HPDE6-E6E7 (cell line): ENCODE measurements around the gene ZCCHC3.

ENCODE experiments used
- DNase-seq: peaks from one replicate; pipeline ENCODE4 v3.0.0; 2011; ENCODE audit warnings: missing footprints; ENCODE audit errors: extremely low spot score

Gene ZCCHC3

DNA sequence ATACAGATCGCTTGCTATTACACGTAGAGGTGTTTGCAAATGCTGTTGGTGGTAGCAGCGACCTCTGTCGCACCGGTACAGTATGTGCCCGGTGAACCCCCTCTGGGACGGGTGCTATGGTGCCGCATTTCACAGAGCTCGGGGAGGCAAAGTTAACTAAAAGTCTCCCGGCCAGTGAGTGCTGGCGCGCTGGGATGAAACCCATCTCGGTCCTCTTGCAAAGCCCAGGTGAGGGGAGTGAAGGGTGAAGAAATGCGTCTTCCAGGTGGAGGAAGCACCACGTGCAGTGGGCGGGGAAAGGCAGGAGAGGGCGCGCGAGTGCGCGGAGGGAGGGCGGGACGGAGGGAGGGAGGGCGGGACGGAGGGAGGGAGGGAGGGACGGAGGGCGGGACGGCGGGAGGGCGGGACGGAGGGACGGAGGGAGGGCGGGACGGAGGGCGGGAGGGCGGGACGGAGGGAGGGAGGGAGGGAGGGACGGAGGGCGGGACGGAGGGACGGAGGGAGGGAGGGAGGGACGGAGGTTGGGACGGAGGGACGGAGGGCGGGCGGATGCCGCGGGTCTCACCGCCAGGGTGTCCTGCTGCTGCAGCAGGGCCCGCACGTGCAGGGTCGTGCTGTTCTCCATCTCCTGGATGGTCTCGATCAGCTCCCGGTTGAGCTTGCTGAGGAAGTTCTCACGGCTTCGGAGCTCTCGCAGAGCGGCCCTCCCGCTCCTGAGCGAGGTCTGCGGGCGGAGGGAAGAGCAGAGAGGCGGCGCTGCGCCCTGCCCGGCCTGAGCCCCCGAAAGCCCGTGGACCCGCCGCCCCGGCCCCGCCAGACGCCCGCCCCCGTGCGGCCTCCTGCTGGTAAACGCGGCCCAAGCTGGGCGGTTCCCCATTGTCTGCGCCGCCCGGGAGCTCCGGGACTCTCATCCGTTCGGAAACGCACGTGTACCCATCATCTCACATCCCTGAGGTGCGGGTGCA, 18.5 kb upstream of the ZCCHC3 start:
- no peak for DNase-seq

DNA sequence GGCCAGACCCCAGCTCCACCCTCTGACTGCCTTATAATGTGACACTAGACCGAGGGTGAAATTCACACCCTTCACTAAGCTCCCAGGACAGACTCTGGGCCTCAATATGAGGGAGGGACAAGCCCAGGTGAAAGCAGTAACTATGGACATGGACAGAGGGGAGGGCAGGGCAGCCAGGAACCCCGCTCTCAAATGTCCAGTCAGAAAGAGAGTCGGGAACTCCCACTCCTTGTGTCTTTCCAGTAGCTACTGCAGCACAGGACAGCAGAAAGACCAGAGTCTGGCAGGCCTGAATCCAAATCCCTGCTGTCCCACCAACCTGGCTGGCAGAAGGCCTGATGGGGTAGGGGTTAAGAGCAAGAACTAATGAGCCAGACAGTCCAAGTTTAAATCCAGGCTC, 13.2 kb upstream of the ZCCHC3 start:
- no peak for DNase-seq

DNA sequence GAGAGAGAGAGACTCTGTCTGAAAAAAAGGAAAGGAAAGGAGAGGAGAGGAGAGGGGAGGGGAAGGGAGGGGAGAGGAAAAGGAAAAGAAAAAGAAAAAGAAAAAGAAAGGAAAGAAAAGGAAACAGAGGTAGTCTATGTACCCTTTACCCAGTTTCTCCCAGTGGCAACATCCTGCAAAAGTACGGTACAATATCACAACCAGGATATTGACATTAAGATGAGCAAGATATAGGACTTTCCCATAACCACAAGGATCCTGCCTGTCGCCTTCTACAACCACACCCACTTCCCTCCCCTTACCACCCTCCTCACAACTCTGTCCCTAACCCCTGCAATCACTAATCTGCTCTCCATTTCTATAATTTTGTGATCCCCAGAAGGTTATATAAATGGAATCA, 10.9 kb upstream of the ZCCHC3 start:
- DNase-seq, result no peak

DNA sequence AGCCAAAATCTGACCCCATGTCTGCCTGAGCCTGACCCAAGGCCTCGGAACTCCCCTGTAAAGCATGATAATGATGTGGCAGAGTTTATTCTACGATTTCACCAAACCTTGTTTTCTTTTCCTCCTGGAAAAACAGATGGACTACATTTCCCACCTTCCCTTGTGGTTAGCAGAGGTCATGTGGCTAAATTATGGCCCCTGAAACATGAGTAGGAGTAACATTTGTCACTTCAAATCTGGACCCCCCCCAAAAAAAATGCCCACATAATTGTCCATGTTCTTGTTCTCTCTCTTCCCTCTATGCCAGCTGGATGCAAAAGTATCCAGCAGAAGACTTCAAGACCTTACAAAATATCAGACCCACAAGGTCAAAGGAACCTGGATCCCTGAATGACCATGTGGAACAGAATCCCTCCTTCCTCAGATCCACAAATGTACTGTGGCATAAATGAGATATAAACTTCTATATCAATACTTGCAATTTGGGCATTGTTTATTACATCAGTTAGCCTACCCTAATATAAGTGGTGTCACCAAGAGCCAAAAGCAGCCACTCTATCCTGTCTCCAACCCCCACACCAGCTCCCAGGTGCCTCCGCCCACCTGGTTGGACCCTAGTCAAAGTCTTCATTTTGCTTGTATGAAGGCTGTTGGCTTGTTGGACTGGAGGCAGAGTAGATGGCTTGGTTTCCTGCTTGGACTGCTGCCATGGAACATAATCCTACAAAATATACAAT, 8.2 kb upstream of the ZCCHC3 start:
- no peak for DNase-seq

DNA sequence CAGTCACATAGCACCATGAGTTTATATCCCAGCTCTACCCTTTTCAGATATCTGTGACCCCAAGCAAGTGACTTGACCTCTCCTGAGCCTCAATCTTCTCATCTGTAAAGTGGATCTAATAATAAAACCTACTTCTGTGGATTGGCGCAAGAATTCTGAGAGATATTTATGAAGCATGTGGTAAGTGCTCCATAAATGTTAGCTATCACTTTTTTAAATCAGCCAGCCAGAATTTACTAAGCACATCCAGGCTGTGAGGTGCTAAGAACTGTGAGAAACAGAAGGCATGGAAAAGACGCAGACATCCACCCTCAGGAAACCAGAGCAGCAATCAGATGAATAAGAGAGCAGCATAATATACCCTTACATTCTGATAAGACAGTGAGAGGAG, 7.7 kb upstream of the ZCCHC3 start:
- no peak for DNase-seq

DNA sequence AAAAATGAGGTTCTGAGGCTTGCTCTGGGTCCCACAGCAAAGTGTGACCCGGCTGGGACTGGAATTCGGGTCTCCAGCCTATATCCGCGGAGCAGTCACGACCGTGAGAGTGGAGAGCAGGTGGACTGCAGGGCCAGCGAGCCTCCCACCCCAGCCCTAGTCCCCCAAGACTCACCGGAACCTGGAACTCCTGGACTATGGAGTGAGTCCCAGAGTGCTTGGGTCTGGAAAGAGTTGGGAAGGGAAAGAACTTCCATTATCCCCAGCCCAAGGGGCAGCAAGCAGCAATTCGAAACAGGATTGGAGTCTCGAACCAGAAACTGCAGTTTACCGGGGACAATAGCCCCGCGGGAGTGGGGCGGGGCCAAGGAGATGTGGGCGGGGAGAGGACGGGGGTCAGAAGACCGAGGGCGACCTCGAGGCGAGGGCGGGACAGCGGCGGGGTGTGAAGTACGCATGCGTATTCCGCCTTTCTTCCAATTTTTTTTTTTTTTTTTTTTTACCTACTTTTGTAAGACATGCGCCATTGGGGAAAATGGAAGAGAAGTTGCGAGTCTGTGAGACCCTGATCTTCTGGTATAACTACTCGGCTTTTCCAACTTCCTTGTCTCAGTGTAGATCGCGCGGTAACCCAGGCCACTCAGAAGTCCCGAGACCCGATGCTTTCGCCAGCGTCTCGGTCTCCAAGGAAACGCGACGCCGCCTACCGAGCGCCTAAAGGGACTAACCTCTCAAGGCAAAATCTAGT, 7.1 kb upstream of the ZCCHC3 start, which contains the start of gene C20orf96:
Gene C20orf96, minus strand, starts transcription at position 667 of the 748 bp plus-strand sequence. Its CDS starts 140 bp downstream, at position 527.
- DNase-seq, result peak; percentile 97

DNA sequence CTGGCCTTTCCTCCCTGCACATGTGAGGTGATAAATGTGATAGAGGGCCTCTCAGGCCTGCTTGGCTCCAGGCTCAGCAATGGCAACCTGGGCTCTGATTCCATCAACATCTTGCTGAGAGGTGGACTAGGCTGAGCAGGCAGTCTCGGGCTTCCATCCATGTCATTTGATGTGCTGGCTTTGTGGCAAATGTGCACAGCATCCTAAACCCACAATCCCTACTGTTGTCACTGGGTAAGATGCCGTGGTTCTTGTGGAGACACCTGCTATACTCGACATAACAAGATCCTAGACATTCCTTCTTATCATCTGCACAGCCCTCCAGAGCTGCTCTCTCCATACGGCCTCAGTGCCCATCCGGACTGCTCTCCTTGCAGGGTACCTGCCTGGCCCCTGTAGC, 2.8 kb upstream of the ZCCHC3 start:
- DNase-seq, result no peak

DNA sequence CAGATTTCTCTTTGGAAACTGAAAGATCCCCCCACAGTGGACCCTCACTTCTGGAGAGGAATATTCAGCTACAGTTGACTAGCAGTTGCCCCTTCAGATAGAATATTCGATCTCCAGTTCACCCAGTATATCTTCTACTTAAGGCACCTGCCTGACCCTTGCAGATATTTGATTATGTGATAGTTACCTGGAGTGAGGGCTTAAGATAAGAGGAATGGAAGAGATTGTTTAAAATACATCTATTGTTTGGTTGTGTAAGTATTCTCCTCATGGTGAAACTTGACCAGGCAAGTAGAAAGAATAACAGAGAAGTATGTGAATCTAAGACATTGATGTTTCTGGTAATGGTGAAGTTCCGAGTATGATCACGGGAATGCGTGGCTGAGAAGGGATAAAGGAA, 1.6 kb upstream of the ZCCHC3 start:
- DNase-seq, result no peak

DNA sequence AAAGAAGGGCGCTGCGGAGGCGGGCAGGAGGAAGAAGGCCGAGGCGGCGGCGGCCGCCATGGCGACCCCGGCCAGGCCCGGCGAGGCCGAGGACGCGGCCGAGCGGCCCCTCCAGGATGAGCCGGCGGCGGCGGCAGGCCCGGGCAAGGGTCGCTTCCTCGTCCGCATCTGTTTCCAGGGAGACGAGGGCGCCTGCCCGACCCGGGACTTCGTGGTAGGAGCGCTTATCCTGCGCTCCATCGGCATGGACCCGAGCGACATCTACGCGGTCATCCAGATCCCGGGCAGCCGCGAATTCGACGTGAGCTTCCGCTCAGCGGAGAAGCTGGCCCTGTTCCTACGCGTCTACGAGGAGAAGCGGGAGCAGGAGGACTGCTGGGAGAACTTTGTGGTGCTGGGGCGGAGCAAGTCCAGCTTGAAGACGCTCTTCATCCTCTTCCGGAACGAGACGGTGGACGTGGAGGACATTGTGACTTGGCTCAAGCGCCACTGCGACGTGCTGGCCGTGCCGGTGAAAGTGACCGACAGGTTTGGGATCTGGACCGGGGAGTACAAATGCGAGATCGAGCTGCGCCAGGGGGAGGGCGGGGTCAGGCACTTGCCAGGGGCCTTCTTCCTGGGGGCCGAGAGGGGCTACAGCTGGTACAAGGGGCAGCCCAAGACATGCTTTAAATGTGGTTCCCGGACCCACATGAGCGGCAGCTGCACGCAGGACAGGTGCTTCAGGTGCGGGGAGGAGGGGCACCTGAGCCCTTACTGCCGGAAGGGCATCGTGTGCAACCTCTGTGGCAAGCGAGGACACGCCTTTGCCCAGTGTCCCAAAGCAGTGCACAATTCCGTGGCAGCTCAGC, 780 bp downstream of the ZCCHC3 start:
- DNase-seq, result peak; percentile 72

DNA sequence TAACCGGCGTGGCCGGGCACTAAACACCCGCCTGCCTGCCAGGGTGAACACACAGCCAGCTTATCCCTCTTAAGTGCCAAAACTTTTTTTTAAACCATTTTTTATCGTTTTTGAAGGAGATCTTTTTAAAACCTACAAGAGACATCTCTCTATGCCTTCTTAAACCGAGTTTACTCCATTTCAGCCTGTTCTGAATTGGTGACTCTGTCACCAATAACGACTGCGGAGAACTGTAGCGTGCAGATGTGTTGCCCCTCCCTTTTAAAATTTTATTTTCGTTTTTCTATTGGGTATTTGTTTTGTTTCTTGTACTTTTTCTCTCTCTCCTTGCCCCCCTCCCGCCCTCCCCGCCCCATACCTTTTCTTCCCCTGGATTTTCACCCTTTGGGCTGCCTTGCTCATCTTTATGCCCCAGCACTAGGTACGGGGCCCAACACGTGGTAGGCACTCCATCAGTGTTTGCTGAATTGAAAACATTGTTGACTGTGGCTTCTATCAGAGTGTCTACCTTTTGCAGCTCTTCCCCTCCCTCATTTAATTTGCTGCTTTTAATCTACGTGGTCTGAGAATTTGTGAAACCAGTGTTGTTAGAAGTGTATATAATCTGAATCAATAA, 1.5 kb downstream of the ZCCHC3 start:
- DNase-seq, result no peak

DNA sequence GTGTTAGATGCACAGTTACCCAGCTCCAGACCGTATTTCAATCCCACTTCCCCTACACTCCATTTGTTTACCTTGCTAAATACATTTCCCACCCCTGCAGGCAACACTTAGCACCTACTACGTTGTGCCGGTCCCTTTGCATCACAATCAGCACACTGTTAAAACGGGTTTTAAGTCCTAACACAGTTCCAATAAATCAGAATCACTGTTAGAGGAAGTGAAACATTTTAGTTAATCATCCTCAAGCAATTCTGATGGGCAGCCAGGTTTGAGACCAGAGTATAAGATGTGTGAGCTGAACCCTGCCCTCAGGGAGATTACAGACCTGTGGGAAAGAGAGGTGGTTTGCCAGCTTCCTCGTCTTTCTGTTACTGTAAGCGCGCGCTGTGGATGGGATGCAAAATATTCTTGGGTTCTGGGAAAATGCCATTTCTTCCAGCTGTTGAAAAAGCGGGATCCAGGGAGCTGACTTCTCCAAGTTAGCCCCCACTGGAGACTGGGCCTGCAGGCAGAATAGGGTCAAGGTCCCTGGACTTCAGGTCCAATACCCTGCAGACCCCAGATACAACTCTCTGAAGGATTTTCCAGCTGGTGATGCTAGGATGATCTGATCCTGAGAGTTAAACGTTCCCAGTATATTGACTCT, 3.1 kb downstream of the ZCCHC3 start:
- no peak for DNase-seq

DNA sequence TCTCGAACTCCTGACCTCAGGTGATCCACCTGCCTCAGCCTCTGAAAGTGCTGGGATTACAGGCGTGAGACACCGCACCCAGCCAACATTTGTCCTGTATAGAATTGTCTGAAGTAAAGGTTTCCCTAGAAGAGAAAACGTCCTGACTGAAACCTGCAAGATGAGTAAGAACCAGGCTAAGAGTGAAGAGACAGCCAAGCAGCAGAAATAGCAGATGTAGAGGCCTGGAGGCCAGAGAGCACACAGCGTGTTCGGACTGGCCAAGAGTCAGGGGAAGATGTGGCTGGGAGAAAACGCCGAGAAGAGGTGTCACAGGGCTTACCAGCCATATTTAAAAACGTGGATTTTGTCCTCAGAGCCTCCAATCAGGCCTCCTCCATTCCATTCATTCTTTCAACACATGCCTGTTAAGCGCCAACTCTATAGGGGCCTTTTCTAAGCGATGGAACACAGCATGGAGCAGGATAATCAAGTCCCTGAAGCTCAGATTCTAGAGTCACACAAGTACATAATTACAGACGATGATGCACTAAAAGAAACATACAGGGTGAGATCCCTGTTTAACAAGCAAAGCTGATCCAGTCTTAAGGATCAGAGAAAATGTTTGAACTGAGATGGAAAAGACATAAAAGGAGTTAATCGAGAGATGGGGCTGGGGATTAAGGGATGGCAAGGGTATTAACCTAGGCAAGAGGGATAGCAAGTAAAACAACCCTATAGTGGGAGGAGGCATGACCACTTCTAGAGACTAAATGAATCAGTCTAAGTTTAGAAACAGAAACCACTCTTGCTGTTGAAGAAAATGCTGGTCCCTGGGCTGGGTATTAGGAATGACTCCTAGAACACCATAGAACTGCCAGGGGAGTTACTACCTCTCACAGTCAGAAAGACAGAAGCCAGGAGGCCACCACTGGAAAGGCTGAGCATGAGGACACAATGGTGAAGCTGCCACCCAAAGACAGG, 4.8 kb downstream of the ZCCHC3 start:
- no peak for DNase-seq

DNA sequence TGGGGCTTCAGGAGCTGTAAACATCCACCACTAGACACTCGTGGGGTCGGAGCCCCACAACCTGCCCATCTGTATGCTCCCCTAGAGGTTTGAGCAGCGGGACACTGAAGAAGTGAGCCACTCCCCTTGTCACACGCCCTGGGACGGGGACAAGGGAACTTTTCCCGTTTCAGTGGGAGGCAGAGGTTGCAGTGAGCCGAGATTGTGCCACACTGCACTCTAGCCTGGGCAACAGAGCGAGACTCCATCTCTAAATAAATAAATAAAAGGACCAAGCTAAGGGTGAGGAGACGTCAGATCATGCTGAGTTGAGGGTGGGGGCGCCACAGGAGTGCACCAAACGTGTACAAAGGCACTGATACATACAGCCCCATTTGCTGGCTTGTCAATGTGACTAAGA, 8.4 kb downstream of the ZCCHC3 start:
- DNase-seq, result no peak

DNA sequence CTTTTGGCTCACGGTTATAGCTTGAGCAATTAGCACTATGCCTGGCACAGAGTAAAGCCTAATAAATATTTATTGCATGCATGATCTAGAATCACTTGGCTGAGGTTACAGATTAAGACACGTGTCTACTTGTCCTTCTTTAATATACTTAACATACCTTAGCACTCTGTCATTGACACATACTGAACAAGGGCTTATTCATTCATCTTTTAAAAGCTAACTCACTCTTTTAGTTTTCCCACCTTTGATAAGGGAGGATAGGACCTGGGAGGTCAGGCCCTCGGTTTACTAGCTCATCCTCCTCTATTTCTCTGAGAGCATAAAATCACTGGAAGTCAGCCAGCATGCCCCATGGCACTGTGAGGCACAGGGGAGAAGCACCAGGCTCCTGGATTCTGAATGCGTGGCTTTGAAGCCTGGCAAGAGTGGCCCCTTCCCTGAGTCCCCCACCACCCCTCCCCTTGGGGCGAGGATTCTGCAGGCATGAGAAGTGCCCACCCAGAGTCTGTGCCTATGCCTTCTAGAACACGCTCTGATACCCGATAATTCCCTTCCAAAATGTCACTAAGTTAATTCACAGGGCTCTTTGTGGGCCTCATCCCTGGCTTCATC, 11.2 kb downstream of the ZCCHC3 start:
- peak; percentile 72 for DNase-seq

DNA sequence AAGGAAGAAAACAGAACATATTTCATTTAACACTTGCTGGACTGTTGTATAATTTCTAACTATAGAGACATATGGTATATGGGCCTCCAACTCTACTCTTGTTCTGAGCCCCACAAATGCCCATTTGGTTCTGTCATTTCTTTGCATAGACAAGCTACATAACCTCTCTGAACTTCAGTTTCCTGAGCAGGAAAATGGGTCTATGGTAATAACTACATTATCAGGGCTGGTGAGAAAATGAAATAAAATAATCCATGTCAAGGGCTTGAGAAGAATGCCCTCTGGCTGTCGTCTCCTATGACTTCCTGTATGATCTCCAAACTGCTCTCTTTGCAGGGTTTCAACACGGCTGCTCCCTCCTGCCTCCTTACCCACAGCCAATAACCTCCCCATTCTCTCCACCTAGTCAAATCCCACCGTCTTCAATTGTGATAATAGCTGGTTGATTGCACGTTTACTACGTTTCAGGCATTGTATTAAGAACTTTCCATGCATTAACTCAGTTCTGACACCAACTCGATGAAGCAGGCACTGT, 12.0 kb downstream of the ZCCHC3 start:
- no peak for DNase-seq

DNA sequence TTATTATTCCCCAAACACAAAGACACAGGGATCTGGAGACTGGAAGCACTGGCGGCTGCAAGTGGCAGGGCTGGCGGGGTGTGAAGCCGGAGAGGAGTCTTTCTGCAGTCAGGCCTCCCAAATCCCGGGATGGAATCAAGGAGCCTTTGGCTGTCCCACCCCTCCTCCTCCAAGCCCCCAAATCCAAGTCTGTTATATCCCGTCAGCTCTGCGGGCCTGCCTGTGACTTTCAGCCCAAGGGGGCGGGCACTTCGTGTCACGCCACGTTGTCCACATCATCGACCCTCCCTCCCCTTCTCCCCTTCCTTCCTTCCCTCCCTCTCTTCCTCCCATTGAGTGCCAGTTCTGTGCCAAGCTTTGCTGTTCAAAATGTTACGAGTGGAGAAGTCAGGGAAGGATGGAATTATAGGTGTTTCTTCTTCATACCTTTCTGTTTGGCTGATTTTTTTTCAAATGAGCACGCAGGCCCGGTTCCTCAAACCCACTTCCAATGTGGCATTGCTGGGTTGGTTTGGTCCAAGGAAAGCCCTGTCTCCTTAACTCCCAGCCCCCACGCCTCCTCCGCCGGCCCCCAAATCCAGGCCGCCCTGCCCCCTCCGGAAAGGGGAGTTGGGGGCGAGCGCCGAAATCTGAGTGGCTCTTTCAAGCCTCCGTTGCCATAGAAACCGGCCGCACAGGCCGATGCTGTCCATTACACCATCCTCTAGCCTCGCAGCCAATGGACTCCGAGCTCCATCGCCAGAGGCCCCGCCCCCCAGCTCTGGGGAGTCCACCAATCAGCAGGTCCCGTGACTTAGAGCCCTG, 12.7 kb downstream of the ZCCHC3 start:
- DNase-seq, result no peak

DNA sequence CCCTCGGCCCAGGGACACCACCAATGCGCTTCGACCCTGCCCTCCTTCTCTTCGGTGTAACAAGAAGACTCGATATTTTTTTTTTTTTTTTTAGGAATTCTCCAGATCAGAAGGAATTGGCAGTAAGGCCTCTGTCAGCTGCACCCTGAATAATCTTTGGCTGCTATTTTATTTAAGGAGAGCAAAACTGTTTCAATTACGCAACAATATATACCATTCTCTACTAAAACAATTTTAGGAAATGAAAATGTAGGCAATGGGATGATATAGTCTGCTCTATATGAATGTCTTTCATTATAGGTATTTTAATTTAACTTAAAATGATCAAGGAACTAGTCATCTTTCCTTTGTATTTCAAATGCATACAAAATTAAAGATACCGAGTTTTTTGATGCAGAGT, 13.3 kb downstream of the ZCCHC3 start:
- DNase-seq, result no peak

DNA sequence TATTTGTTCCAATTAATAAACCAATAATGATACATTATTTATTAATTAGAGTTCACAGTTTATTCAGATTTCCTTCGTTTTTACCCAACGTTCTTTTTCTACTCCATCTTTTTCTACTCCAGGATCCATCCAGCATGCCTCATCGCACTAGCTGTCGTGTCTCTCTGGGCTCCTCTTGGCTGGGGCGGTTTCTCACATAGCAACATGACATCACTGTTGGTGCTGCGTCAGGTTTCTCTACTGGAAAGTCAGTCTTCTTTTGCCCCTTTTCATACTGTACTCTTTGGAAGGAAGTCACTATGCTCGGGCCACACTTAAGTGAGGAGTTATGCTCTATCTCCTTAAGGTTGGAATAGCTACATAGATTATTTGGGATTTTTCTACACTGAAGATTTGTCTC, 14.2 kb downstream of the ZCCHC3 start:
- no peak for DNase-seq
